Kasumi-1 (cell line): ENCODE data around the gene CLEC16A.

Experiments
- DNase-seq, 2 experiments: peaks; one replicate each; lab custom pipeline; 2025; lab: John Stamatoyannopoulos, UW

CLEC16A gene

DNA sequence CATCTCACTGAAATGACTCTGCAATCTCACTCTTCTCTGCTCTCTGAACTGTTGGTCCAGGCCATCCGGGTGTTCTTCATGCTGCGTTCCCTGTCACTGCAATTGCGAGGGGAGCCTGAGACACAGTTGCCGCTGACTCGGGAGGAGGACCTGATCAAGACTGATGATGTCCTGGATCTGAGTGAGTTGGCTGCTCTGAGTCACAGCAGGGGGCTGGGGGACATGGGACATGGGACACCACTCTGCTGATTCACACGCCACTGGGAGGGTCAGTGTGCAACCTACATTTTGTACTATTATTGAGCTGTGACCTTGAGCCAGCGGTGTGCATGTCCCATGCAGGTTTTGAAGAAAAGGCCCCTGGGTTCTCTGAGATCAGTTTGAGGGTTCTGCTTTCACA lies 116.5 kb downstream of the CLEC16A start:
- DNase-seq, result no peak

DNA sequence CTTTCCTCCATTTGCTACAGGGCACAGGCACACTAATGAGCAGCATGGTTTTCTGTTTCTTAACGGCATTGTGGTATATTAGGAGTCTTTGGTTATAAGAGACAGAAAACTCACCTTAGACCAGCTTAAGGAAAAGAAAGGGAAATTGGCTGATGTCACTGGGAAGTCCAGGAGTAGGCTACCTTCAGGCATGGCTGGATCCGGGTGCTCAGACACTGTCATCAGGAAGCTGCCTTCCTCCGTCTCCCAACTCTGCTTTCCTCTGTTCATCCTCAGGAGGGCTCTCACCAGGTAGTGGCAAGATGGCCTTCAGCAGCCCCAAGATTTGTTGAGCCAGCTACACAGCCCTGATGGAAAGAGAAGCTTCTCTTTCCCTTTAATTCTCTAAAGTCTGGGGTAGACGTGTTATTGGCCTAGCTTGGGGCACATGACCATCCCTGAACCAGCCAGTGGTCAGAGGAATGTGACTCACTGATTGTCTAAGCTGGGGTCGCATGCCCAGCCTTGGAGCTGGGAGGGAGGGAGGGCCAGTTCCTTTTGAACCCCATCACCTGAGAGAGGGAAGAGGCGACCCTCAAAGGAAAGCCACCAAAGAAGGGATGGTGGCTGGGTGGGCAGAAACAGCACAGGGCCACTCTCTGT lies 117.4 kb downstream of the CLEC16A start:
- DNase-seq, result no peak

DNA sequence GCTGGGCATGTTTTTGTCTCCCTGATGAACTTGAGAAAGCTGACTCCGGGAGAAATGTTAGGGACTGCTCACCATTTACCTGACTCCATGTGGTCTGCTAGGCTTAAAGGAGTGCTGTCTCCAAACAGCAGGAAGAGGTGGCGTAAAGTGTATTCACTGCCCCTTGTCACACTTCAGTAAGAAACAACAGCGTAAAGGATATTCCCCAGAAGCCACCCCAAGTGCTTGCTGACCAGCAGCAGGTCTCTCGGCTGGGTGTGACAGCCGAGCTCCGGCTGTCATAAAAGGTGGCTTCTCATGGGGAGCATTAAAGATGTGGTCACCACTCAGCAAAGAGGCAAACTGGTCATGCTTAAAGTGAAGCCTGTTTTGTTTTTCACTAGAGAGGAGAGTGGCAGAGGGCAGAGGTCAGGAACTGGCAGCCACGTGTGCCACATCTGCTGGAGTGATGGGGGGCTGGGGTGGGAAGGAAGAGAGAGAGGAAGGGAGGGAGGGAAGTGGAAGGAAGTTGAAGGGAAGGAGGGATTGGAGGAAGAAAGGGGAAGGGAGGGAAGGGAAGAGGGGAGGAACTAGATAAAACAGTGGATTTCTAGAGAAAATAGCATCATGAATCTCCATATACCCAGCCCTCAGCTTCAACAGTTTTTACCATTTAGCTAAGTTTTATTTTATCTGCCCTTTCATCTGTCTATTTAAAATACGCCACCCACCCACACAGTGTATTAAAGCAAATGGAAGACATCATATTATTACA lies 119.3 kb downstream of the CLEC16A start:
- DNase-seq, result no peak

DNA sequence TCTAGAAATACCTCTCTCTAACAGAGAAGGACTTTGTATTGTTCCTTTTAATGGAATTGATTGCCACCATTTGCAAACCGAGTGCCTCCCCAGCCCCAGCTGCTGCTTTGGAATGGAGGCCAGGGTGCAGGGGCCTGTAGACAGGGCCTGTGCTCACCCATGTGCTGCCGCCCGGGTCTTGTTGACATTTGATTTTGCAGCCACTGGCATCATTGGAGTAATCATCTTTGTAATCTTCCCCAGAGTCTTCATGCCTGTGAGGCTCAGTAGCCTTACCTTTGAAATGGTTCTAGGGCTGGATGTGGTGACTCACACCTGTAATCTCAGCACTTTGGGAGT lies 119.8 kb downstream of the CLEC16A start:
- no peak for DNase-seq

DNA sequence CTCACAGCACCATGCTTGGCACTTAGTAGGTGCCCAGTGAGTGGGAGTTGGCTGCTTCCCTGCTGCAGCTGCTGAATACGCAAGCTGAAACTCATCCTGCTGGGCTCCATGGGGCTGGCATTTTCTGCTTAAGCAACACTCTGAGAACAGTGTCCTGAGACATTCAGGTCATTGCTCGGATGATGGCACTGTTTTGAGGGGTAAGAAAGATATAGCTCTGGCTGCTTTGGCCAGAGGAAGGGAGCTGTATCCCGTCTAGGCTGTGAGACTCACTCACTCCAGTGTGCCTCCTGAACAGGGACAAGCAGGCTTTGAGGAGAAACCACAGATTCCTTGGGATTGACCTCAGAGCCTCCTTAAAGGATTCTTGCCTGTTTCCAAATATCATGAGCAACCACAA lies 120.5 kb downstream of the CLEC16A start:
- DNase-seq, result no peak

DNA sequence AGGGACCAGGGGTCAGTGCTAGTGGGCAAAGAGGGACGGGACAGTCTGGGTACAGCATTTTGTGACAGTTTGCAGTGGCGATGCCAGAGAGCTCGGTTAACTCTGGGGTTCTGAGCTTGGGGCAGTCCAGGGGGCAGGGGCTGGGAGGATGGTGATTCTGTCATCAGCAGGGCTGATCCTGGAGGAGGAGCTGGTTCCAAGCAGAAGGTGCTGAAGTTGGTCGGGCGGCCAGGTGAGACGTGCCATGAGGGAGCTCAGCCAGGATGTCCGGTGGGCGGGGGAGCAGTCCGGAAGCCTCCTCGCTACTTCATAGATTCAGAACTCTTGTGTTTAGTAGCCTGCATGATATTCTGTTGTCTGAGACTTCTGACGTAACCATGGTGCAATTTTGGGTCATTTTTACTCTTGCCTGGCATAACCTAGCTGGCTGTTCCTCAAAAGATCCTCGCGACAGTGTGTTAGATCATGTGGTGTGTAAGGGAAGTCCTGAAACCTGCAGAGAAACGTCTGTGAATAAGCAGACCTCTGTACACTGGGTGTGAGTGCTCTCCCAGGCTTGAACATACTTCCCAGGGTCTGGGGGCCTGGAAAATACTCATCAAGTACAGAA lies 122.0 kb downstream of the CLEC16A start:
- peak in 1 of 2 experiments; percentile 2 for DNase-seq

DNA sequence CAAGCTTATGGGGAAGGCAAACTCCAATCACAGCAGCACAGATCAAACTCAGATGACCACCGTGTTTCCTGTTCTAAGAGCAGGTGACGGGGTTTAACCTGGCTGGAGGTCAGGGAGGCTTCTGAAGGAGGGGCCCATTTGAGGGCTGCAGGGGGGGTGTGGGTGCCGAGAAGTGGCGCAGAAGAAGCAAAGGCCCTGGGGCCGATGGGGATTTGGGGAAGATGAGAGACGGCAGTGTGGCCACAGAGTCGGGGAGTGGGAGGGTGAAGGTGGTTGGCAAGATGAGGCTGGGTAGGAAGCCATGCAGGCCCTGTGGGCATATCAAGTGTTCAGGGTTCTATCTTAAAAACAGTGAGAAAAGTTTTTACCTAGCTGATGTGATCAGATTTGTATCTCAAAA lies 122.9 kb downstream of the CLEC16A start:
- no peak for DNase-seq

DNA sequence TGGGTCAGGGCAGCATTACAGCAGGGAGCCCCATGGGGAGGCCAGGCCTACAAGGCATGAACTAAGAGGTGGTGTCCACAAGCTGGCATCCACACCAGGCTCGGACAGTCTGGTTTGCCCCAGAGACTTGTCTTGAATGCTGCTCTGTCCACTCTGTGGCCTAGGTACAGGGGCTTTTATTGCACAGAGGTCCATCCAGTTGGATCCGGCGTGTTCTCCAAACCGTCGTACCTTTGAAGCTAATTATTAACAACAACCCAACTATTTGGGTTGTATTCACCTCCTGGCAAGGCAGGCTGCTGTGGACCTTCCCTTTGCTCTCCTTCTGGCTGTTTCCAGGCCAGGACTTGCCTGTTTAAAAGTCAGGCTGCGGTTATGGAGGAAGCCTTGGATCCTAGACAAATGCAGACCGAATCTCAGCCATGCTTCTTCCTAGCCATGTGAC lies 123.4 kb downstream of the CLEC16A start:
- DNase-seq, result no peak

DNA sequence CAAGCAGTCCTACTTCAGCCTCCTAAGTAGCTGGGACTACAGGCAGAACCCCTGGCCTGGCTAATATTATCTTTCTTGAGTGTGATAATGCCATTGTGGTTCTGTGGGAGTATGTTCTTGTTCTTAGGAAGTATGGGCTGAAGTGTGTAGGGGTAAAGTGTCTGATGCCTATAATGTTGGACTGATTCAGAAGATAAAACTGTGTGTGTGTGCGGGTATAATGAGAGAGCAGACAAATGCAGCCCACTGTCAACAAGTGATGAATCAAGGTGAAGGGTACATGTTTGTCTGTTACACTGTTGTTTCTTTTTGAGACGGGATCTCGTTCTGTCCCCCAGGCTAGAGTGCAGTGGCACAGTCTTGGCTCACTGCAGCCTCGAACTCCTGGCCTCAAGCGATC lies 127.5 kb downstream of the CLEC16A start:
- no peak for DNase-seq

DNA sequence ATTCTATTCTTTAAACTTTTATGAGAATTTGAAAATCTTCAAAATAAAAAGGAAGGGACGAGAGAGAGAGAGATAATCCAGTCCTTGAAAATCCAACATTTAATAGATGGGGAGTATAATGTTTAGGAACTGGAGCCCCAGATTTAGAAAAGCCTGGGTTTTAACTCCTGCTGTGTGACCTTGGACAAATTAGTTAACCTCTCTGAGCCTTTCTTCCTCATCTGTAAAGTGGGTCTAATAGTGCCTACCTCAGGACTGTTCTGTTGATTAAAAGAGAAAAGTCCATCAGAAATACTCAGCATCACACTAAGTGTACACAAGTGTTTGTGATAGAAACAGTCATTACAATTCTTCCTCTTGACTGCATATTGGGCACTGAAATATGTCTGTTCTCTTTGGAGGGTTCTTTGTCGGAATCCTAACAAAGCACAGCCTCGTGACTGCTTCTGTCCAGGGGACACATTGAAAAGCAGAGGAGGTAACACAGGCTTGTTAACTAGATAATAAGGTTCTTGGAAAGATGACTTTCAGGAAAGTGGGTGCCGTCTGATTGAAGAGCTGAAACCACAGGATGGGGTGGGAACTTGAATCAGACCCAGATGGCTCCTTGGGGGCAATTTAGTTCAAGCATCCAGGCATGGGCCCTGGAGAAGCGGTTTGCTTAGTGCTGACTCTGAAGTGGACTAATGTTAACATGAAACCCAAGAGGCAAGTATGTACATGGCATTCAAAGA lies 128.2 kb downstream of the CLEC16A start:
- DNase-seq, result no peak

DNA sequence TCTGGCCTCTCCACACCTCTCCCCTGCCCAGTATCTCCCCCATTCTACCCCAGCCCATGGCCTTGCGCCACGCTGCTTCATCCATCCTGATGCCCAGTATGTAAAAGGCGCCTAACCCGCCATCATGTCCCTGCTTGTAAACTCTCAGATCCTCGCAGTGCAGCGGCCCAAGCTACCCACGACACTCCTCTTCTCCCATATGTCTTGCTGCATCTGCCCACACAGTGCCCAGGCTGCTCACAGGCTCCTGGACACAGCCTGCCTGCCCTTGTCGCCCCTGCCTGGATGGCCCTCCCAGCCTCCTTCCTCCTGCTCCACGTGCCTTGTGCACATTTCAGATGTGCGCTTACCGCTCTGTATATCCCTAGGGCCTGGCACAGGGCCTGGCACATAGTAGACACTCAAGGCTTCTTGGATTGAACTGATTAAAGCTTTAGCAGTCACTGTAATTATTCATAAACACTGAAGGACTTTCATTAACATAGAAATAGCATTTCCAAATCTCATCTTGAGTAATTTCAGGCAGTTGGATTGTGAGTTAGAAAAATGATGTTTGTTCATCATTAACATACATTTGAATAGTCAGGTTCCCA lies 129.1 kb downstream of the CLEC16A start:
- no peak for DNase-seq

DNA sequence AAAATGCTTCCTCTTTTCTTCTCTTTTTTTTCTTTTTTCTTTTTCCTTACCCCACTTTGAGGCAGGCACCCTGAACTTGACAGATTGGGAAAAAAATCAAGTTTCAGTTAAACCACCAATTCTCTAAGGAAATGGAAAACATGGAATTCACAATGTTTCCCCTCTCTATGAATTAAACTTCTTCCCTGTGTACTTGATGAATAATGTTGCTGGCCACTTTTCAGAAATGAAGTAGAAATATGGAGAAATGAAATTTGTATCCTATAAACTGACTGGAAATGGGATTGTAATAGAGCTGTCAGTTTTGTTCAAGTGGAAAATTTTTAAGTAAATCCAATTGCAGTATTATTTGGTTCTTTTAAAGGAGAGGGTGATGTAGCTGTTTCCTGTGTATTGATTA lies 129.8 kb downstream of the CLEC16A start:
- no peak for DNase-seq

DNA sequence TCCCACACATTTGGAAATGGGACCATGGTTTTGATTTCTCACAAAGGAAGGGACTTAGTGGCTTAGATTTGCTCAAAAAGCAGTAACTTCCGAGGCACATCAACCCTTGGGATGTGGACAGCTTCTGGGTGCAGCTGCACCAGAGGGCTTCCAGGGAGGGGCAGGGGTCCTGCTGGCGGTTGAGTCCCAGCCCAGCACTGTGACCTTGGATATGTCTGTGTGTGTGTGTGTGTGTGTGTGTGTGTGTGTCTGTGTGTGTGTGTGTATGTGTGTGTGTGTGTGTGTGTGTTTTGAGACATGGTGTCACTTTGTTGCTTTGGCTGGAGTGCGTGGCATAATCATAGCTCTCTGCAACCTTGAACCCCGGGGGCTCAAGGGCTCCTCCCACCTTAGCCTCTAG lies 130.8 kb downstream of the CLEC16A start:
- DNase-seq, result no peak

DNA sequence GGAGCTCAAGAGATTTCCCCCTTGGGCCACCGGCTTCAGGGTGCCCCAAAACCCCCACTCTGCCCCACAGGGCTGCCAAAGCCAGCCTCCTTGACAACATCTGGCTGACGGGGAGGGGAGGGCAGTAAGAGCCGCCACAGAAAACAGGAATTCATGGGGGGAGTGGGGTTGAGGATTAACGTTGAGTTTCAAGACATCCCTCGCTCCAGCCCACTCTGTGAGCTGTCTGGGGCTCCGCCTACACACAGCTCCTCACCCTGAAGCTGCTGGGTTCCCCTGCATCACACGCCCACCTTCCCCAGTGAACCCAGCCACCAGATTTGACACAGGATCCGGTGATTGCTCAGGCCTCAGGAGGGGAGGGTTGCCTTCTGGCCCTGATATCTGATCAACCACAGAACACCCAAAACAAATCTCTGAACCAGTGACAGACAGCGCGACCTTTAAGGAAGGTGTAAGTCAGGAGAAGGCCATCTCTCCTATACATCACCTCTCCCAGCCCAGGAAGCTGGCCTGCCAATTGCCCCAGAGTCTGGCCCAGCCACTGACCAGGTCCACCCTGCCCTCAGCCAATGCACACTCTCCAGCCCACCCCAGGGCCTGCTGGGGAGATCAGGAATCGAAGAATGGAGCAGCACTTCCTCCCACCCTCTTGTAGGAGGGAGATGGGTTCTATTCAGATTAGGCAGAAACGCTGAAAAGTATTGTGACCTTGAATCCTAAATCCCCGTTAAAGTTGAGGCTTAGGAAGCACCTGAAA lies 132.1 kb downstream of the CLEC16A start:
- no peak for DNase-seq

DNA sequence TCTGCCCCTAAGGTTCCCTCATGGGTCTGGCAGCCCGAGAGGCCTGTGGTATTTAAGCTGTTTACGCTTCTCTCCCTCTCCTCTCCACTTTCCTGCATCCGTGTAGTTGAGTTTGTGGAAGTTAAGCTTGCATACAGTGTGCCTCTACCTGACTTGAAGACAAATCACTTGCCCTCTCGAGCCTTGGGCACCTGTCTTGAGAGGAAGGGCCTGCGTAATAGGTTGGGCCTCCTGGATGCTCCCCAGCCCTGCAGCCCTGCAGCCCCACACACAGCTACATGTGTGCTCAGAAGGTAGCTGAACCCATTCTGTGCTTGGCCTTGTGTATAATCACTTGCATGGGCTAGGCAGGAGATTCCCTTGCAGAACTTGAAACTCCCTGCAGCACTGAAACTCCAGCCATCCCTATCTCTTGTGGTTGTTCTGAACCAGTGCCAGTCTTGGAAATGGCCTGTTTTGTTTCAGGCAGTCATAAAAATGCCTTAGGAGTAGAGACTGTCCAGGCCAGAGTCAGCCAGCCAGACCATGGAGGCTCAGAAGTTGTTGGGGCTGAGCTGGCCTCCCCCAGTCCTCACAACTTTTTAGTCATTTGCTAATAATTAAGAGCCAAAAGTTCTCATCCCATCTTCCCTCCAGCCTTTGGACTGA lies 134.6 kb downstream of the CLEC16A start:
- DNase-seq, result no peak

DNA sequence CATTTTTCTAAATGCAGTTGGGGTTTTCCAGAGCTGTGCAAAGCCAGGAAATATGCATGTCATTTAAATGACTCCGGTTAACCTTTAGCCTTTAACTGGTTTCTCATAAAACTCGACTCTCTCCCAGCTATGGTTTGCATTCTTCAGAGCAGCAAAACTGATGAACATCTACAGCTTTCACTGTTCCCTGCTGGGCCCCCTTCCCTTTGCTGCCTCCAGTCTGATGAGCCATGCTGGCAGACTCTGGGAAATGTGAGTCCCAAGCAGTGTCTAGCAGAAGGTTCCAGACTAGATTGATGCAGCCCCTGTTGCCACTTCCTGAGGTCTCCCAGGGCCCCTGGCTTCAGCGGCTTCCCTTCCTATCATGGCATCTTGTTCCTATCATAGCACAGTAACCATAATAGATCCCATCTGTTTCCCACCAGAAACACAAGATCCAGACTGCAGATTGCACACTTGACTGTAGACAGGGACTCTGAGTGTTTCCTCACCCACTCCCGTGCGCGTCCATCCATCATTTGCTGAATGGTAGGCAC lies 135.4 kb downstream of the CLEC16A start:
- DNase-seq, result no peak

DNA sequence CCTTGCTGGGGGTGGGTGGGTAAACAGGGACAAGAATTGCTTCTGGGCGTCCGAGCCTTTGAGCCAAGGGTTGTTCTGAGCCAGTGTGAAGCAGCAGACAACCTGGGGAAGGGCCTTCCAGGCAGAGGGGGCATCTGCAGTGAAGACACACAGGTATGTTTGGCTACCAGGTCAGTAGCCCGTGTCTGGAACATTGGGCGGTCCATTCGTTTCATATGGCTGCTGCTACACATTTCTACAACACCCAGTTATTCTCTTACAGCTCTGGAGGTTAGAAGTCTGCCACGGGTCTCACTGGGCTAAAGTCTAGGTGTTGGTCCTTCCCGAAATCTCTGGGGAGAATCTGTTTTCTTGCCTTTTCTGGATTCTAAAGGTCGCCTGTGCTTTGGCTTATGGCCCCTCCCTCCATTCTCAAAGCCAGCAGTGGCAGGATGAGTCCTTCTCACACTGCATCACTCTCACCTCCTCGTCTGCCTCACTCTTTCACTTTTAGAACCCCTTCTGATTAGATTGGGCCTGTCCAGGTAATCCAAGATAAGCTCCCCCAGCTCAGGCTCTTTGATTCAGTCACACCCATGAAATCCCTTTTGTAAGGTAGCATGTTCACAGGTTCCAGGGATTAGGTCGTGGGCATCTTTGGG lies 136.1 kb downstream of the CLEC16A start:
- DNase-seq, result no peak

DNA sequence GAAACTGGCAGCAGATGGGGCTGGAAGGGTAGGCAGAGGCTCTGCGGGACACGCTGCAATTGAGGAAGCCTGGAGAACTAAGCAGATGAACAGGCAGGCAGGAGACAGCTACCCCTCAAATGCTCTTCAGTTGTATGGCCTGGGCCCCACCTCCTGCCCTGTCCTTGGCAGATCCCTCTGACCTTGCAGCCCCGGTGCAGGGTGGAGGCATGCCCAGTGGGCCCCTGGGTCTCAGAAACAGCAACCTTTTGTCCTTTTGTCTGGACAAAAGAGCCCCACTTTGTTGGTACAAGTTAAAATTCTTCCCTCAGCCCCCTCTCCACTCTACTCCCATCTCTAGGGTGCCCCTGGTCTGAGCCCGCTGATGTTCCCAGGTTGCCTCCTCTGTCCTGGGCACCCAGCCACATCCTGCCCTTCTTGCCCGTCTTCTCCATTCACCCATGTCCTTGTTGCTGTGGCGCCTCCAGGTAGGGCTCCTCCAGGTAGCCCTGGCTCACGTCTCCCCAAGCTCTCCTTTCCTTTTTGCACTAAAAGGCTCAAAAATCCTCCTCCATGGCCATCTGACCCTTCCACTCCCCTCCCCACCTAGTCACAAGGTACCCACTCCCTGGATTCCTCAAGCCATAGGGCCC lies 136.8 kb downstream of the CLEC16A start:
- DNase-seq, result no peak

DNA sequence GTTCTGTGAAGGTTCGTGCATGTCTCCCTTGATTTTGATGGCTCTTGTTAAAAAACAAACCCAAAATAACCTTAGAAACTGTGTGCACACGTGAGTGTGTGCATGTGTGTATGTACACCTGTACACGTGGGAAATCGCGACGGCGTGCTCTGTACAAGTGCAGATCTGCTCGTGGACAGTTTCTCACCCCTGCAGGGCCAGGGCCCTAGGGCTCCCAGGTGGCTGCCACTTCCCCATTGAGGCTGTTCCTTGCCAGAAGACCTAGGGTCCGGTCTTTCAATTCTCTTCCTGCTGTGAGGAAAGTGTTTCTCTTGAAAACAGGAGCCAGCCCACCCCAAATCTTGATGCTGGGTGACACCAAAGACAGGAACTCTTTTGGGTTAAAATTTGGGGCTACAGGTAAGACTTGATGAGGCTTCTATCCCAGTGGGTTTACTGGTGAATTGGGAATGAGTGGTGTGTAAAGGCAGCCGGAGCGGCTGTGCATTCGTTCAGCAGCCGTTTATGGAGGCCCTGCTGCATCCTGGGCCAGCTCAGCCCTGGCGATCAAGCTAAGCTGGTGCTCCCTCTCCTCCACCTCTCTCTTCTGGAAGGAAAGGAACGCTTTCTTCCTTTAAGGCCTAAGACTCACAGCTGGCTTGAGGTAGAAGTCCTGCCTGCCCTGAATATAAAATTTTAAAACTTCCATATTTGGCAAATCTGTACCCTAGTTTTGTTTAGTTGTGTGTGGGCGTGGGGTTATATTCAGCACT lies 137.9 kb downstream of the CLEC16A start:
- DNase-seq, result no peak
